ENCODE data around the gene ZBTB37.
"Not testable (repeated sequence)": the region's sequence is repeated elsewhere in the genome, so short reads cannot be mapped to it uniquely, and the experiment has no call there.

The ZBTB37 gene

GRCh38 chr1:173864179-173864867, 3.9 kb upstream of the ZBTB37 start:
- in situ Hi-C loops (cut with MboI; ENCODE audit: low sequenced_read_pairs): no loop called here

- in situ Hi-C loops (cut with MboI; ENCODE audit: low sequenced_read_pairs): no loop called here
Observed at GRCh38 chr1:173865468-173866164, 2.6 kb upstream of the ZBTB37 start.

DNA sequence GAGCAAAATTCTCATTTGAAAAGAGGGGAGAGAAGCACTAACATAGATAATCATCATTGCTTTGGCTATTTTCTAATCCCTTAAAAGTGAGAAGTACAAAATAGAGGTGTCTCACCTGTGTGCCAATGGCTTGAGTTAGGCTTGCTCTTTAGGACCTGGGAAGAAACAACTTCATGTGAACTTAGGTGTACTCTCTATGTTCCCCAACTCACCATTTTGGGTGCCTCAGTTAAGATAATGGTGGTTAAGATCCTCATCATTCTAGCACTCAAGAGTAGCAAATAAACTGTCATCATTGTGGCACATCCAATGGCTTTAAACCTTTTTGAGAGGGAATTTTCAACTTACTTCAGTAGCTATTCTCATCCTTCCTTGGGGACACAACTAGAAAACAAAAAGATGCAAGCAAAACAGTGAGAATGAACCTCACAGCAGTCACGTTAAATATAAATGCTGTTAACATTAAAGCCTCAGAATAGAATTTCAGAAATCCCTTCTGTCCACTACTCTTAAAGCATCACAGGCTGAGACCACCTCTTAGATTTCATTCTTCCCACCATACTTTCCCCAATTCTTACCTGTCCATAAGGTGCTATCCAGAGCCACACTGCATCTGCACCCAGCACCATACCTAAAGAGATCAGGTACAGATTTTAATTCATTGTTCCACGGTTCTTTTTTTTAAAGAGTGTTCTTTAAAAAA, 1.6 kb upstream of the ZBTB37 start:
- in situ Hi-C loops (cut with MboI; ENCODE audit: low sequenced_read_pairs): no loop called here

DNA sequence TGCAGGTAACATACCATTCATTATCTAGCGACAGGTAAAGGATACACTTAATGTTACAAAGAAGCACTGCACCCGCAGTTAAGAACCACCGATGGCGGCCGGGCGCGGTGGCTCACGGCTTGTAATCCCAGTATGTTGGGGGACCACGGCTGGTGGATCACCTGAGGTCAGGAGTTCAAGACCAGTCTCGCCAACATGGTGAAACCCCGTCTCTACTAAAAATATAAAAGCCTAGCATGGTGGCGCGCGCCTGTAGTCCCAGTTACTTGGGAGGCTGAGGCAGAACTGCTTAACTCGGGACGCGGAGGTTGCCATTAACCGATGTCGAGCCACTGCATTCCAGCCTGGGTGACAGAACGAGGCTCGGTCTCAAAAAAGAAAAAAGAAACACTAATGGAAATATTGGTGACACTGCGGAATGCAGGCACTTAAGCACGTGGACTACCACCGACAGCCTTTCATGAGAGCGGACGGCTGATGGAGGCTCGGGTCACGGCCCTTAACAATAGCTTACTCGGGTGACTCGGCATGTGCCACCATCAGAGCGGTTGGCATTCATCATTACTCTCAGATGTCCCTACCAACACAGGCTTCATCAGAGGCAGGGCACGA, 933 bp upstream of the ZBTB37 start:
- in situ Hi-C loops (cut with MboI; ENCODE audit: low sequenced_read_pairs): no loop called here

- in situ Hi-C loops (cut with MboI; ENCODE audit: low sequenced_read_pairs): no loop called here
Observed at GRCh38 chr1:173867753-173868265, 371 bp upstream of the ZBTB37 start, which contains the start of gene GAS5. GAS5 (minus strand) TSS chr1:173867989.

DNA sequence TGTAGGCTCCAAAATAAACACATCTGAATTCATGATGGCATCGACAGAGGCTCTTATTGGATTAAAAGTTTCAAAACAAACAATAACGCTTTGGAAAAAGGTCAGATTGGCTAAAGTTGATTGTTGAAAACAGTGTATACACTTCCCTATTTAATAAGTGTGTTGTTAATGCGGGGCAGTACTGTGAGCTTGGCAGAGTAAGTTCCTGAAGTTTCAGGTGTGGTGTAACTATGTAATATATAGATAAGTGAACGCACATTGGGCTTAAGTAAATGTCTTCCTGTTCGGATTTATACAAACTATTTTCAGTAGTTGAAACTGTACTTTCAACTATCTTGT, 810 bp downstream of the ZBTB37 start:
- in situ Hi-C loops (cut with MboI; ENCODE audit: low sequenced_read_pairs): no loop called here

DNA sequence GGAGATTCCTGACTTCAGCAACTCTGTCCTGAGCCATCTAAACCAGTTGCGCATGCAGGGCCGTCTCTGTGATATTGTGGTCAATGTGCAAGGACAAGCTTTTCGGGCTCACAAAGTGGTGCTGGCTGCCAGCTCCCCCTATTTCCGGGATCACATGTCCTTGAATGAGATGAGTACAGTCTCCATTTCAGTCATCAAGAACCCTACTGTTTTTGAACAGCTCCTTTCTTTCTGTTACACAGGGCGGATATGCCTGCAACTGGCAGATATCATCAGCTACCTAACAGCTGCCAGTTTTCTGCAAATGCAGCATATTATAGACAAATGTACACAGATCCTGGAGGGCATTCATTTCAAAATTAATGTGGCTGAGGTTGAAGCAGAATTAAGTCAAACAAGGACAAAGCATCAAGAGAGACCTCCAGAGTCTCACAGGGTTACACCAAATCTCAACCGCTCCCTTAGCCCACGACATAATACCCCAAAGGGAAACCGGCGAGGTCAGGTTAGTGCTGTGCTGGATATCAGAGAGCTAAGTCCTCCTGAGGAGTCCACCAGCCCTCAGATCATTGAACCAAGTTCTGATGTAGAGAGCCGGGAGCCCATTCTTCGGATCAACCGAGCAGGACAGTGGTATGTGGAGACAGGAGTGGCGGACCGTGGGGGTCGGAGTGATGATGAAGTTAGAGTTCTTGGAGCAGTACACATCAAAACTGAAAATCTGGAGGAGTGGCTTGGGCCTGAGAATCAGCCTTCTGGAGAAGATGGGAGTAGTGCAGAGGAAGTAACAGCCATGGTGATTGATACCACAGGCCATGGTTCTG, 2.3 kb downstream of the ZBTB37 start:
- in situ Hi-C loops (cut with MboI; ENCODE audit: low sequenced_read_pairs): no loop called here

DNA sequence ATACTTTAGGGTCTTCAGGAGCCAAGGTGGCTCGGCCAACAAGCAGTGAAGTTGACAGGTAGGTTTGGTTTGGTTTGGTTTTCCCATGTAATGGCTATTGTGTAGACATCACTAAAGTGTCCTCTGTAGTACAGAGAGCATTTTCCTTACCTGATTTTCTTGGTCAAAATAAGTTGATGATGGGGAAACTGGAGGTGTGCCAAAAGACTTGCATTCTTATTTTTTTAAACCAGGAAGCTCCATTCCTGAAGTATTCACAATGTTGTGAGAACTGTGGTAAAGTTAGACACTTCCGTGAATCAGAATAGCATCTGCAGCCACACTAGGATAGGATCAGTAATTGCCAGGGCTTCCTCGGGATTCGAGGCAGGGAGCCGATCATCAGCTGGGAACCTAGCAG, 2.9 kb downstream of the ZBTB37 start:
- in situ Hi-C loops (cut with MboI; ENCODE audit: low sequenced_read_pairs): no loop called here

GRCh38 chr1:173871500-173871899, 3.3 kb downstream of the ZBTB37 start:
- in situ Hi-C loops (cut with MboI; ENCODE audit: low sequenced_read_pairs): no loop called here

DNA sequence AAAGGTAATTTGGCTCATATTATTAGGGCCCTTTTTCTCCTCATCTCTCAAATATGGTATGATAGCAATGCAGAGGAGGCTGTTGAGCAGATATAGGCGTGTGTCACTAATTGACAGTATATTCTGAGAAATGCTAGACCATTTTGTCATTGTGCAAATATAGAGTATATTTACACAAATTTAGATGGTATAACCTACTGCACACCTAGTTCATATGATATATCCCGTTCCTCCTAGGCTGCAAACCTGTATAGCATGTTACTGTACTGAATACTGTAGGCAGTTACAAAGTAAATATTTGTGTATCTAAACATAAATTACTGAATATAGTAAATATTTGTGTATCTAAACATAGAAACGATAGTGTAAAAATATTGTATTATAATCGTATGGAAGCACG, 8.6 kb downstream of the ZBTB37 start:
- in situ Hi-C loops (cut with MboI; ENCODE audit: low sequenced_read_pairs): no loop called here

- in situ Hi-C loops (cut with MboI; ENCODE audit: low sequenced_read_pairs): no loop called here
Observed at GRCh38 chr1:173878251-173878650, 10.1 kb downstream of the ZBTB37 start.

DNA sequence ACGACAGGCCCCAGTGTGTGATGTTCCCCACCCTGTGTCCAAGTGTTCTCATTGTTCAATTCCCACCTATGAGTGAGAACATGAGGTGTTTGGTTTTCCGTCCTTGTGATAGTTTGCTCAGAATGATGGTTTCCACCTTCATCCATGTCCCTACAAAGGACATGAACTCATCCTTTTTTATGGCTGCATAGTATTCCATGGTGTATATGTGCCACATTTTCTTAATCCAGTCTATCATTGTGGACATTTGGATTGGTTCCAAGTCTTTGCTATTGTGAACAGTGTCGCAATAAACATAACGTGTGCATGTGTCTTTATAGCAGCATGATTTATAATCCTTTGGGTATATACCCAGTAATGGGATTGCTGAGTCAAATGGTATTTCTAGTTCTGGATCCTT, 12.9 kb downstream of the ZBTB37 start:
- in situ Hi-C loops (cut with MboI; ENCODE audit: low sequenced_read_pairs): not testable (repeated sequence)

DNA sequence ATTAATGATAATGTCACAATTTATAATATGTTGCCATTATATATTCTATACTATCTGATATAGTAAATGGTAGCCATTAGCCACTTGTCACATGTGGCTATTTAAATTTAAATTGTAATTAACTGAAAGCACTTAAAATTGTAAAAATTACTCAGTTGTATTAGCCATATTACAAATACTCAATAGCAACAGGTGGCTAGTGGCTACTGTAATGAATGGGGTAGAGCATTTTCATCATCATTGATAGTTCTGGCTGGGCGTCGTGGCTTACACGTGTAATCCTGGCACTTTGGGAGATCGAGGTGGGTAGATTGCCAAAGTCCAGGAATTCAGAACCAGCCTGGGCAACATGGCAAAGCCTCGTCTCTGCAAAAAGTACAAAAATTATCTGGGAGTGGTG, 16.5 kb downstream of the ZBTB37 start:
- in situ Hi-C loops (cut with MboI; ENCODE audit: low sequenced_read_pairs): no loop called here

- in situ Hi-C loops (cut with MboI; ENCODE audit: low sequenced_read_pairs): no loop called here
Observed at GRCh38 chr1:173886746-173887611, 18.8 kb downstream of the ZBTB37 start.

DNA sequence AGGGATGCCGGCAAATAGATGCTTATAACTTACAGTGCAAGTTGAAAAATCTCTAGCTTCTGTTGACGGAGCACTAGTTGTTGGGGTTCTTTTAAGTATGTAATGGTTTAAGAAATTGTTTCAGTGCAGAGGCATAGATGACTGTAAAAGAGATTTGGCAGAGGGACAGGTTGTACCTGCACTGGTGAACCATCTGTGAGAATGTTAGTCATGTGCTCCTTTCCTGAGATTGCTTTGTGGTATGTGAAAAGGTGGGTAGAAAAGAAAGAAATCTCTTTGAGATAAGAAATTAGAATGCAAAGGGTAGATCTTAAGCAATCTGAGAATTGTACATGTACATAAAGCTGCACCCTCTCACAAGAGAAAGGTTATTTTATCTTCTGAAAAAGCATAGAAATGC, 19.4 kb downstream of the ZBTB37 start:
- in situ Hi-C loops (cut with MboI; ENCODE audit: low sequenced_read_pairs): no loop called here

DNA sequence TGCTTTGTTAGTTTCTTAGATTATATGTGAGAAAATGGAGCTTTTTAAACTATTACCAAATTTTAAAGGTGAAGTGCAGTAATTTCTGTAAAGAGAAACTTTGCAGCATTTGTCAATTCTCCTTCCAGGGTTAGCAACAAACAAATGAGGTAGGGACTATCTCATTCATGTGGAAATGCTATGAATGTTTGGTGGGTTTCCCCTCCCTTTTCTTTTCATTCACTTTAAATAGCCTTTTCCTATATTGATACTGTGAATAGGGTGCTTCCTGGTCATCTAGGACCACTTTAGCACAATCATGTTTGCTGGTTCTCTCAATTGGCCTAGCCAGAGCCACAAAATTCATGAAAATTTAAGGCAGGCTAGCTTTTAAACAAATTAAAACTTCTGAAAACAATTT, 20.6 kb downstream of the ZBTB37 start:
- in situ Hi-C loops (cut with MboI; ENCODE audit: low sequenced_read_pairs): no loop called here

DNA sequence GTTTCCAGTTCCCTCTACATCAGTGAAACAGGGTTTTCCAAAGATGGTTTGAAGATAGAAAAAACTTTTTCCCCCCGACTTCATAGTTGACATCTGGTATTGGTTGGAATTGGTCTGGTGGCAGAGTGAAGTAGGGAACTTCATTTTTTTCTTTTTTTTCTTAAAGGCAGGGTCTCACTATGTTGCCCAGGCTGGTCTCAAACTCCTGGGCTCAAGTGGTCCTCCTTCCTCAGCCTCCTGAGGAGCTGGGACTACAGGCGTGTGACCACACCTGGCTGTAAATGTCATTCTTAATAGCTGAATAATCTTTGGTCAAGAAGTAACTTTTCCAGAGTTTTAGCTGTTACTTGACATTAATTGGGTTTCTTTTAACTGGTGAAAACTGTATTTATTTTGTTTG, 21.7 kb downstream of the ZBTB37 start:
- in situ Hi-C loops (cut with MboI; ENCODE audit: low sequenced_read_pairs): no loop called here

DNA sequence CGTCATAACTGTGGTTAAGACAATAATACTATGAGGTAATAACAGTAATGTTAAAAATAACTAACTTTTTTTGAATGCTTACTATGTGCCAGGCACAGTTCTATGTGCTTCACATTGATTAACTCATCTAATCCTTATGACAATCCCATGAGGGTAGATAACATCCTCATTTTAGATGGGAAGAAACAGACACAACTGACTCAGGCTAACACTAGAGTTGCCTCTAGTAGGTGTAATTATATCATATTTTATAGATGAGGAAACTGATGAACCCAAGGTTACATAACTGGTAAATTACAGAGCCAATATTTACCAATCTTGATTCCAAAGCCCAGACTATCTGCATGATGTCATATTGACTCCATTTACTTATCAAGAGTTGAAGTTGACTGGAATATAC, 25.4 kb downstream of the ZBTB37 start:
- in situ Hi-C loops (cut with MboI; ENCODE audit: low sequenced_read_pairs): no loop called here

DNA sequence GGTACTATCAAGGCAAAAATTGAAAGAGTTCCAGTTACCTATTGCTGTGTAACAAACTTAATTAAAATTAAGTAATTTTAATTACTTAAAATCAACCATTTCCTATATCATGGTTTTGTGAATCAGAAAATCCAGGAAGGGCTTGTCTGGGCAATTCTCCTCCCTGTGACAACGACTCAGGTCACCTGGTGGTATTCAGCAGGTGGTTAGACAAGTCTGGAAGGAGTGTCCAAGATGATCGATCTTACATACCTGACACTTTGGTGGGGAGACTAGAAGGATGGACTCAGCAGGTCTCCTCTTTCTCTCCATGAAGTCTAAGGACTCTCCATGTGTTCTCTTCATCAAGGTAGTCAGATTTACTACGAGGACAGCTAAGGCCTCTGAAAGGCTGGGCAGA, 26.0 kb downstream of the ZBTB37 start:
- in situ Hi-C loops (cut with MboI; ENCODE audit: low sequenced_read_pairs): no loop called here

DNA sequence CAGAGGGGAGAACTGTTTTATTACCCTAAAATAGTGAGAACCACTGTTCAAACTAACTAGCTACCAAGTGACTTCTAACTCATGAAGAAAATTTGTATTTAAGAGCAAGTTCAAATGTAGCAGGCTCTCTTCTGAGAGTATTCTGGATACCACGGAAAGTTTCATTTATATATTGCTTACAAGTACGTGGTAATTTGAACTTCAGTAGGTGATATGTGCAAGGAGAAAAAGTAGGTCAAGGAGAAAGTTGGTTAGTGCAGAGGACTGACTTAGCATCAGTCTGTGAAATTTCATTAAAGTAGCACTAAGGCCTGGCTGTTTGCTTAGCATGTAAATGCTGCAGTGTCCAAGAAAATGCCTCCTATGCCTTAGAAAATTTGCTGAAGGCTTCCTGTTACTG, 32.2 kb downstream of the ZBTB37 start:
- in situ Hi-C loops (cut with MboI; ENCODE audit: low sequenced_read_pairs): no loop called here
